Adrenal gland (tissue), 5 donors: ENCODE measurements around the gene PDGFRA.

Experiments
- CTCF ChIP-seq, 6 experiments: fragments of 450-650 bp in 4 of 6; fragments of 200-600 bp in 2 of 6; sonication (generic) in 1 of 6; IDR thresholded peaks; 1 replicate in 5 of 6; 2 replicates in 1 of 6; pipeline versions ENCODE4 v1.5.1 to v1.8.0; 2016 to 2021; ENCODE audit warnings: antibody characterized with exemption in 6 of 6, mild to moderate bottlenecking in 2 of 6, moderate library complexity in 1 of 6
- POLR2A ChIP-seq, 2 donors: fragments of 450-650 bp; IDR thresholded peaks; one replicate each; pipeline ENCODE4 v1.6.1; 2017; ENCODE audit warnings: antibody characterized with exemption in 2 of 2, mild to moderate bottlenecking in 2 of 2, moderate library complexity in 1 of 2
- donor health status: DM: no; HTN: no; CAD: no.

DNA sequence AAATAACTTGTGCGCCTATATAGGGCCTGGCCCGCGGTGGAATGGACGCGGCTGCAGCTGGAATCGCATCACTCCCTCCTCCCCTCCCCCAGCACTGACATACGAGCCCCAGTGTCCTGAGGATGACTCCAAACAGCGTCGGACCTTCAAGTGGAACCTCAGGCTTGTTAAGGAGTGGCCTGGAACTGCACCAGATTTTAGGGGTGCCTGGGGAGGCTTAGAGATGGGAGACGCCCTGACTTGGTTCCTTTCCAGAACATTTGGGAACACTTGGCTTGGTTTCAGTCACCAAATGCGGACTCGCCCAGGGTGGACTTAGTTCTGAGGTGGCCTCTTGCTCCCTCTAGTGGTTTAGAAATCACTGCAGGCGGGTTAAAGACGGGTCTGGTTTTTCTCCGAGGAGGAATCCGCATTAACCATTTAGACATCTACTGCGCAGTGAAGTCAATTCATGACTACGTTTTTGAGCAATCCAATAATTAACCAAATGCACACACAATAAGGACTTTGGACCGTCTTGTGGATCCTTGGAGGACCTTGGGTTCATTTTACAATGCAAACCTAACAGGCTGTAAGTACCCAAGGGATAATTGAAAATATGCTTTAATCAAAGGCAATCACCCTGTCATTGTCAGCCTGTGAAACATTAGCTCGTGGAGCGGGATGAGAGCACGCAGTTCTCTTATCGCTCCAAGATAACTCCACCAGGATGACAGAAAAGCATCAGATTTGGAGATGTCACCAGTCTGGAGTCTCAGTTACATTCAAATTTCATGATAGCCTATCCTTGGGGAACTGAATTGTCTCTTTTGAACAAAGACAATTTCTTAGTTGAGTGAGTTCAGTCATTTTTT is 11.2 kb upstream of the PDGFRA start:
- TF ChIP-seq CTCF (IDR thresholded peaks at IDR 0.05) (peak; percentile 88 to 96 (median 92)), POLR2A (IDR thresholded peaks at IDR 0.05) (no peak)
